HG03469 (cell line): ENCODE data around the gene LBHD2.

Experiments
- ATAC-seq: cut with Tn5 transposase; IDR thresholded peaks from one replicate; pipeline ENCODE4 v1.9.1; 2021; ENCODE audit warnings: mild to moderate bottlenecking, moderate library complexity, moderate number of reproducible peaks; ENCODE audit not compliant: unreplicated experiment

LBHD2 gene

DNA sequence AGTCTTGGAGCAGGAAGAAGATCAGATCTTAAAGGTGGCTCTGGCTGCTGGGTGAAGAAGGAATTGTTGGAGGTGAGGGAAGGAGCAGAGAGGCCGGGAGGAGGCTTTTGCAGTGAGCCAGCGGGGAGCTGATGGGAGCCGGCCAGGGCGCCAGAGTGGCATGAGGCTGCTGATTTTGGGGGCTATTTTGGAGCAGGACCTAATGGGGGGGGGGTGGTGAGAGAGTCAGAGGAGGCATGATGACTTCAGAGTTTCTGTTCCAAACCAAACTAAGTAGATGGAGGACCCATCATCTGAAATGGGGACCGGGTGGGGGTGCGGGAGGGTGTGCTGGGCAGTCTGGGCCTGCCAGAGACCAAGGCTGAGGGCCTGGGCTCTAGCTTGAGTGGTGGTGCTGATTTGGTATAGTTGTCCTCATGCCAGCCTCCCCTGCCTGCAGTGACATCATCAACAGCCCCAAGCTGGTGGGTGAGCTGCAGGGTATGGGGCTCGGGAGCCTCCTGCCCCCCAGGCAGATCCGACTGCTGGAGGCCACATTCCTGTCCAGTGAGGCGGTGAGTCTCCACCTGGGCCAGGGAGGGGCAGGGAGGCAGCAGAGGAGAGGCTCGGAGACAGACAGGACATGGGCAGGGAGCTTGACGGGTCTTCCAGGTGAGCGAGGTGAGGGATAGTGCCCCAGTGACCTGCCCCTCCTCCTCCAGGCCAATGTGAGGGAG is 45.4 kb downstream of the LBHD2 start:
- ATAC-seq, result no peak

DNA sequence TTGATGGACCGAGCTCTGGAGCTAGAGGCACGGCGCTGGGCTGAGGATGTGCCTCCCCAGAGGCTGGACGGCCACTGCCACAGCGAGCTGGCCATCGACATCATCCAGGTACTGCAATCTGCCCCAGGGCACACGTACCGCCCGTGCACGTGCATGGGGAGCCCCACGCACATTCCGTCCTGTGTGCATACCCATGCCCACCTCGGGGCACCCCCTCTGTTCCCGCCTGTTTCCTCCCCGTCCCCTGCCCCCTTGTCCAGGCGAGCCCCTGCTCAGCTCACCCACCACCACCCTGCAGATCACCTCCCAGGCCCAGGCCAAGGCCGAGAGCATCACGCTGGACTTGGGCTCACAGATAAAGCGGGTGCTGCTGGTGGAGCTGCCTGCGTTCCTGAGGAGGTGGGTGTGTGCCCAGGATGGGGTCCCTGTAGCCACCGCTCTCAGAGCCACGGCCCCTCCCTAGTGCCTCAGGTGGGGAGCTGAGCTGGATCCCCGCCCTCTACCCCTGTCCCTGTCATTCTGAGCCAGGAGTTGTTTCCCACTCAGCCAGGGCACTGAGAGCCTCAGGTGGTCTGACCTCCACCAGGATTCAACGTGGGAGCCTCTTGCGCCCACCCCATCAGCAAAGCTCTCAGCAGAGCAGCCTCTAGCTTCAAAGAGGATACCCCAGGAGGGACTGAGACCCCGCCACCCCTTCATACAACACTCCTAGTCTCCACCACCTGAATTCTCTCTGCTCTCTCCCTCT is 46.2 kb downstream of the LBHD2 start:
- no peak for ATAC-seq

GRCh38 chr14:103130965-103131364 is 47.0 kb downstream of the LBHD2 start:
- no peak for ATAC-seq

DNA sequence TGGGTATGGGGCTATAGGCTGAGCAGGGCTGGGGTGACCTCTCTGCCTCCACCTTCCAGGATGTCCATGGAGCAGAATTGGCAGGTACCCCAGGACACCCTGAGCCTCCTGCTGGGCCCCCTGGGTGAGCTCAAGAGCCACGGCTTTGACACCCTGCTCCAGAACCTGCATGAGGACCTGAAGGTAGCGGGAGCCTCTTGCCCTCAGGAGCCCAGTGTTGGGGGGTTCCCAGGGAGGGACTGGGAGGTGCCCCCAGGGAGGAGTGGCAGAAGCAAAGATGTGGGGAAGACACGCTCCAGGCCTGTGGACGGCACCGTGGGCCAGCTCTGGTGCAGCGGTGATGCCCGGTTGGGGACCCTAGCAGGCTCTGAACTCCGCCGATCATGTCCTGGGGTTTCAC is 47.6 kb downstream of the LBHD2 start:
- no peak for ATAC-seq

GRCh38 chr14:103132381-103133209 is 48.6 kb downstream of the LBHD2 start:
- no peak for ATAC-seq

- no peak for ATAC-seq
Measured at GRCh38 chr14:103133210-103134140, 49.5 kb downstream of the LBHD2 start.

- ATAC-seq, result no peak
Measured at GRCh38 chr14:103134405-103134804, 50.4 kb downstream of the LBHD2 start.

DNA sequence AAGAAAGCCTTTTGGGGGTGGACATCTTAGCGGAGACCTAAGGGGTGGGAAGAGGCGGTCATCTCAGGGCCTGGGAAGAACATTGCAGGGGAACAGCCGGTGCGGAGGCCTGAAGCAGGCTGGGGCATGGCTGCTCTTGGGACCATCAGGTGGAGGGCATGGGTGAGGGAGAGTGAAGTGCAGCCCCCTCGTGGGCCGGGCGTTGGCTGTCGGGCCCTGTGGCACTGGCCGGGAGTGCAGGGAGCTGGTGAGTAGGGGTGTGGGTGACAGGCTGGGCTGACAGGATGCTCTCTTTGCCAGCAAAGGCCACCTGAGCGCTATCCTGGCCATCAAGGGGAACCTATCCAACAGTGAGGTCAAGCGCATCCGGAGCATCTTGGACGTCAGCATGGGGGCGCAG is 50.9 kb downstream of the LBHD2 start:
- no peak for ATAC-seq

DNA sequence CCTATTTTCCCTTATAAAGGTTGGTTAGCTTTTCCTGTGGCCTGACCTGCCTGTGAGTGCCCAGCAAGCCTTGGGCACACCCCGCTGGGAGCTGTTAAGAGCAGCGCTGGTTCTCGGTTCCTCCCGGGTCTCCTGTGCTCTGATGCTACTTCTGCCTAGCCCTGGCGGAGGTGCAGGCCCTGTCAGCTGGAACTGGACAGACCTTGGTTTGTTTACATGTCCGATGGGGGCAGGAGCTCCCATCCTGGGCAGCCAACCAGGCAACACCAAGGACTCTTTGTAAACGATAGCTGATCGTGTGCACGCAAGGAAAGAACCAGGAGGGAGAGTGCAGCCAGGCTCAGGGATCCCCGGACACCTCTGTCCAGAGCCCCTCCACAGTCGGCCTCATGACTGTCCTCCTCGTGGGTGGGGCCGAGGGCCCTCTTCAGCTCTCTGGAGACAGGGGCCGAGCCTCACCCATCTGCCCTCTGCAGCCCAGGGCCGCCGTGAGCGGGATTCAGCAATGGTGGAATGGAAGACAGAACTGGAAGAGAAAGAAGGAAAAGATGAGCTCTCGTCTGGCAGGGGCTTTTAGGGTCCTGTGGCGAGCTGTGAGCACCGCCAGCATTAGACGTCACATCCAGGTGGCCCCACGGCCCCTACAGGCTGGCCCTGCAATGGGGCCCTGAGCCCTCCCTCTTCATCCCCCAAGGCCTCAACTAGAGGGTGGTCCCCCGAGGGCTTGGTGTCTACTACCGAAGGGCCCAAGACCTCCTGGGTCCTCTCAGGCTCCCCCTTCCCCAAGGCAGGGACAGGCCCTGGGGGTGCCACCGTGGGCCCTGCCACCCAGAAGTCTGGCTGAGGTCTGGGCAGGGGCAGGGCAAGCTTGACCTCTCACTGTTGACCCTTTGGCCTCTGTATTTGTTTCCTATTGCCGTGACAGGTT is 51.6 kb downstream of the LBHD2 start:
- ATAC-seq, result no peak

DNA sequence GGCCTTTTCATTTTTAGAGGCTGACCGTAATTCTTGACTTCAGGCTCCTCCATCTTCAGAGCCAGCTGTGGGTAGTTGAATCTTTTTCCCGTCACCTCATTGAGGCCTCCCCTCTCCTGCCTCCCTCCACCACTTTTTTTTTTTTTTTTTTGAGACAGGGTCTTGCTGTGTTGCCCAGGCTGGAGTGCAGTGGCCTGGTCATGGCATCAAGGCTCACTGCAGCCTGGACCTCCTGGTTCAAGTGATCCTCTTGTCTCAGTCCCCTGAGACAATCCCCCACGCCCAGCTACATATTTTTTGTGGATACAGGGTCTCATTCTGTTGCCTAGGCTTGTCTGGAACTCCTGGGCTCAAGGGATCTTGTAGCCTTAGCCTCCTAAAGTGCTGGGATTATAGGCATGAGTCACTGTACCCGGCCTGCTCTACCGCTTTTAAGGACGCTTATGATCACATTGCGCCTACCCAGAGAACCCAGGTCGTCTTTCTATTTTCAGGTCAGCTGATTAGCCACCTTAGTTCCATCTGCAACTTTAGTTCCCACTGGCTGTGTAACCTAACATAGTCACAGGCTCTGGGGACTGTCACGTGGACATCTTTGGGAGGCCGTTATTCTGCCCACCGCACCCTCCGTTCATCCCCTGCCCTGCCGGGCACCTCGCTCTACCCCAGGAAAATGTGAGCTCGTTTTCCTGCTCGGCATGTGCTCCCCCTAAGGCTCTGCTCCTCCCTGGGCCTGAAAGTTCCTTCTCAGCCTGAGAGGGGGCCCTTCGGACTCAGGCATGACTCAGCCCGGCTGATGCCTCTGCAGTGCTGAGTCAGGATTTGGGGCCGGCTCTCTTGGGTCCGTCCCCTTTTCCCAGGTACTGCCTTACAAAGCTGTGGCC is 52.6 kb downstream of the LBHD2 start:
- no peak for ATAC-seq

GRCh38 chr14:103137689-103138300 is 53.8 kb downstream of the LBHD2 start:
- no peak for ATAC-seq

GRCh38 chr14:103138301-103139131 is 54.5 kb downstream of the LBHD2 start:
- no peak for ATAC-seq

GRCh38 chr14:103139132-103140025 is 55.4 kb downstream of the LBHD2 start:
- ATAC-seq, result no peak
